WI38 (cell line): ENCODE data around the gene ZNF654.

Experiments
- H3K4me3 ChIP-seq: 2 replicates; pipeline ENCODE4 v1.5.1; 2011; ENCODE audit warnings: low read depth, mild to moderate bottlenecking, control low read depth, low read length
- TF ChIP-seq, protein P1 (sequence below): IDR thresholded peaks from 2 replicates; pipeline ENCODE4 v1.5.1; 2012; ENCODE audit warnings: low read depth, mild to moderate bottlenecking, control low read depth, low read length

The ZNF654 gene

DNA sequence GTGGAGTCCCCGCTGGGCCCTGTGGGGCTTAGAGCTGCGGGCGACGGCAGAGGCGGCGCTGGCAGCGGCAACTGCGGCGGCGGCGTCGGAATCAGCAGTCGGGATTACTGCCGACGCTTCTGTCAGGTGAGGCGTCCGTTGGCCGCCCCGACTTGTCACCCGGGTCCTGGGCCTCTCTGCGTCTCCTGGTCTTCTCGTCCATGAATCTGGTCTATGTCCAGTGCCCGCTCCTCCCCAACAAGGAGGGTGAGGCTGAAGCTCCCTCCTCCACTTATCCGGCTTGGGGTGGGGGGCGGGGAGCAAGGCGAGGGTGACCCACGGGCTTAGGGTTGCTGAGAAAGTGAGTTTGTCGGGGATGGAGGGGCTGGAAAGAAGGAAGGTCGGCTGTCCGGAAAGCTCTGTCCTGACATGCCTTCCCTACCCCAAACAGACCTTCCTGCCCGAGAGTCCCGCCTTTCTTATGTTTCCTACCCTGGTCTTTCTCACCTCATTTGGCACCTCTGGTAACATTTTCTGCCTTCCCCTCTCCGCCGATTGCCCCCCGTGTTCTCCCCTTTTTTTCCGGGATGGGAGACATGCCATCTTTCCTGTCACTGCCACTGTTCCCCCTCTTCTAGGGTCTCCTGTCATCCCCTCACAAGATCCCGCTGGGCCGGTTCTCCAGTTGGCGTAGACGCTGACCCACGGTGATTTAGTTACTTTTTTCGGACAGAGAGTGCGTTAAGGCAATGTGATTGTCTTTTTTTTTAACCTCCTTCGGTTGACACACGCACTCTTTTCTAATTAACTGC, 520 bp downstream of the ZNF654 start:
- TF ChIP-seq, protein P1, sequence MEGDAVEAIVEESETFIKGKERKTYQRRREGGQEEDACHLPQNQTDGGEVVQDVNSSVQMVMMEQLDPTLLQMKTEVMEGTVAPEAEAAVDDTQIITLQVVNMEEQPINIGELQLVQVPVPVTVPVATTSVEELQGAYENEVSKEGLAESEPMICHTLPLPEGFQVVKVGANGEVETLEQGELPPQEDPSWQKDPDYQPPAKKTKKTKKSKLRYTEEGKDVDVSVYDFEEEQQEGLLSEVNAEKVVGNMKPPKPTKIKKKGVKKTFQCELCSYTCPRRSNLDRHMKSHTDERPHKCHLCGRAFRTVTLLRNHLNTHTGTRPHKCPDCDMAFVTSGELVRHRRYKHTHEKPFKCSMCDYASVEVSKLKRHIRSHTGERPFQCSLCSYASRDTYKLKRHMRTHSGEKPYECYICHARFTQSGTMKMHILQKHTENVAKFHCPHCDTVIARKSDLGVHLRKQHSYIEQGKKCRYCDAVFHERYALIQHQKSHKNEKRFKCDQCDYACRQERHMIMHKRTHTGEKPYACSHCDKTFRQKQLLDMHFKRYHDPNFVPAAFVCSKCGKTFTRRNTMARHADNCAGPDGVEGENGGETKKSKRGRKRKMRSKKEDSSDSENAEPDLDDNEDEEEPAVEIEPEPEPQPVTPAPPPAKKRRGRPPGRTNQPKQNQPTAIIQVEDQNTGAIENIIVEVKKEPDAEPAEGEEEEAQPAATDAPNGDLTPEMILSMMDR = no peak
- peak overlapping the region; percentile 94 for H3K4me3 ChIP-seq

DNA sequence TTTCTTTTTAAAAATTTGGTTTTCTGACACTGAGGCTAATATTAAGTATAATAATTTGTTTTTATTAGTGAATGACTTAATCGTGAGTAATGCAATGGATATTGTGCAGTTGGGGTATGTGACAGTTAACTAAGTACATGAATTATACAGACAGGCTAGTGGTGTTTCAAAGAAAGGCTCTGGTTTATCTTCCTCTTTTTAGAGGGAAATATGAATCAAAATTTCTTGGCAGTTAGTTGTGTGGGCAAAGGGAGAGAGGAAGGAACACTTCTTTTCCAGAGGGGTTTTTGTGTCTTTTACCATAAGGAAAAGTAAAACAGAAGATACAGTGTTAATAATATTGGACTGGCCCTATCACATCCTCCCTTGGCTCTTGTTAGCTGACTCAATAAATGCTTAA, 2.7 kb downstream of the ZNF654 start:
- TF ChIP-seq, protein P1 = no peak
- no peak overlapping the region for H3K4me3 ChIP-seq

DNA sequence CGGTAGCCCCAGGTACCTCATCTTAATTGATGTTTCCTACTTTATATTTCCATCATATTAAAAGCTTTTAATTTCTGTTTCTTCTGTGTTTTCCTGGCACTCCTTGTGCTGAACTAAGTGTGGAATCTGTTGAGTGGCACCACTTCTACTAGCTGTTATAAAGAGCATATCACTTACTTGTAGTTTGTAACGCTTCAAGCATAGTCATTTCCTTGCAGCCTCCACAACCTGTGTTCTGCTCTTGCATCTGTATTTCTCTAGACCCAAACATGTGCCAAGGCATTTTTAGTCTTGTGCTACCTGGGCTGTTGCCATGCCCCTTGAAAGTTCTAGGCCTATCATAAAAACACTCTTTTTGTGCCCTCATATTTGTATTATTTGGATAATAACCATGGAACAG, 16.0 kb downstream of the ZNF654 start:
- TF ChIP-seq, protein P1 = no peak
- no peak overlapping the region for H3K4me3 ChIP-seq

DNA sequence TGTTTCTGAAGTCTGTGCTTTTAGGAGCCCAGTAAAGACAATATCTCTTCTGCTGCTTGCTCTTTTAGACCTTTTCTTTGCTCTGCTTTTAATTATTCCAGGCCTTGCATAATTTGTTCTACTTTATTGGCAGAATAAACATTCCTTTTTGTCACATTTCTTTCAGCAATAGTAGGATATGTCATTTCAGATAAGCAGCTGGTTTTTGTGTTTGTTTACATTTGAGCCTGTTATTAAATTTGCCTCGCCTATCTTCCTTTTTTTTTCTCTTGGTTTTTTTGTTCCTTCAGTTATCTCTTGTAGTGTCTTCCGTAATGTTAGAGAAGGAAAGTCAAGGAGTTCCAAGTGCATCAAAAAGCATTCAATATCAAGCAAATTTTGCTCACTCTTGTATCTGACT, 16.4 kb downstream of the ZNF654 start:
- TF ChIP-seq, protein P1 = no peak
- H3K4me3 ChIP-seq = no peak overlapping the region

DNA sequence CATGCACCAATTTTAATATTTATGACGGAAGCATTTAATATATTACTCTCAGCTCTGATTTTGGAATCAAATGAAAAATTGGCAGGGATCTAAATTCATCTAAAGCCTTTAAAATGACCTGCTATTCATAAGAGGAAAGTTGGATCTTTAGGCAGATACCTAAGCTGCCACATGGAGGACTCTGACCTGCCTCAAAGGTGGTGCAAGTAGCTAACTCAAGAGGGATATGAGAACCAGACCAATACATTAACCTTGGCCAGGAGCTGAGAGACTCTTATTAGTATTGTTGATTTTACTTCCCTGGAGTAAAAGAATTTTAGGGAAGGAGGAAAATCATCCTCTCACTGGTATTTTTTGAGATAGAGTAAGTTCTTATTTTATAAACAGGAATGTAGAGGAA, 17.7 kb downstream of the ZNF654 start:
- TF ChIP-seq, protein P1 = no peak
- no peak overlapping the region for H3K4me3 ChIP-seq

DNA sequence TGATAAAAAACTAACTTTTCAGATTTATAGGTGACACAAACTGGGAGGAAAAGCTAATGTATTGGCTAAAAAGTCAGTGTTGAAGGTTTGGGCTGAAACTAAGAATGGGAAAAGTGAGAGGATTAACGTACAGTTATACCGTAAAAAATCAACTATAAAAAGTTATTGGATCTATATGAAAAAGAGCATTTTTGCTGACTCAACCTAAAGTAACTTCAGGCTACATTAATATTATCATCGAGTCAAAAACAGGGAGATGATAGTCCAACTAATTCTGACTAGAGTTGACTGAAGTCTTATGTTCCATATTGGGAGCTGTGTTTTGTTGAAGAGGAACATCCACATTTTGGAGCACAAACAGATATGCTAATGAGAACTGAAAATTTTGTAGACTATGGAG, 19.9 kb downstream of the ZNF654 start:
- no peak overlapping the region for H3K4me3 ChIP-seq
- TF ChIP-seq, protein P1 = no peak

DNA sequence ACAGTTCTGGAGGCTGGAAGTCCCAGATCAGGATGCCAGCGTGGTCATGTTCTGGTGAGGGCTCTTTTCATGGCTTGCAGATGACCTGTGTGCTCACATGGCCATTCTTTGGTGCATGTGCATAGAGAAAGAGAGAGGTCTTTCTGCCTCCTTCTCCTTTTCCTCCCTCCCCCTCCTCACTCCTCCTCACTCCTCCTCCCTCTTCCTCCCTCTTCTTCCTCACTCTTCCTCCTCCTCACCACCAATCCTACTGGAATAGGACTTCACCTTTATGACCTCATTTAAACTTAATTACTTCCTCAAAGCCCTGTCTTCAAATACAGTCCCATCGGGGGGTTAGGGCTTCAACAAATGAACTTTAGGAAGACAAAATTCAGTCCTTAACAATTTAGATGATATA, 23.8 kb downstream of the ZNF654 start:
- TF ChIP-seq, protein P1 = no peak
- H3K4me3 ChIP-seq = no peak overlapping the region
